HepG2 (cell line): ENCODE results near the gene SLC9A8. TPM values are rescaled to one million over a fixed set of nuclear protein-coding genes. Genes with fewer than 3 reads are reported as not detected.

ENCODE experiments used
- FOXK2 ChIP-seq: fragments of 450-650 bp; IDR thresholded peaks from 2 replicates; pipeline ENCODE4 v1.6.1; 2016
- HCFC1 ChIP-seq: fragments of 150-350 bp; IDR thresholded peaks from 2 replicates; pipeline ENCODE4 v1.6.1; 2014; ENCODE audit warnings: low read depth, low read length
- KDM5B ChIP-seq: sonication (generic); formaldehyde crosslinking; IDR thresholded peaks from 2 replicates; pipeline ENCODE4 v1.4.0; 2020; ENCODE audit warnings: missing genetic modification reagents, mild to moderate bottlenecking, borderline replicate concordance
- KIAA2018 ChIP-seq: sonication (generic); formaldehyde crosslinking; IDR thresholded peaks from 2 replicates; pipeline ENCODE4 v1.5.0; 2020; ENCODE audit warnings: mild to moderate bottlenecking, missing genetic modification reagents, borderline replicate concordance
- NCOA1 ChIP-seq: sonication (generic); formaldehyde crosslinking; IDR thresholded peaks from 2 replicates; pipeline ENCODE4 v1.9.0; 2021; ENCODE audit warnings: missing genetic modification reagents
- NCOR1 ChIP-seq: fragments of 200-600 bp; sonication (generic); IDR thresholded peaks from 2 replicates; pipeline ENCODE4 v1.7.0; 2017; ENCODE audit warnings: antibody characterized with exemption, low read length, borderline replicate concordance
- NFE2 ChIP-seq: sonication (generic); formaldehyde crosslinking; IDR thresholded peaks from 2 replicates; pipeline ENCODE4 v1.4.0; 2020; ENCODE audit warnings: missing genetic modification reagents
- NKX3-1 ChIP-seq: sonication (generic); formaldehyde crosslinking; IDR thresholded peaks from 2 replicates; pipeline ENCODE4 v1.5.0; 2020; ENCODE audit warnings: missing genetic modification reagents
- RFX5 ChIP-seq: IDR thresholded peaks from 2 replicates; pipeline ENCODE4 v1.6.1; 2011; ENCODE audit warnings: low read depth, low read length, improper control_type of control experiment
- TARDBP ChIP-seq: sonication (generic); formaldehyde crosslinking; IDR thresholded peaks from 2 replicates; pipeline ENCODE4 v1.8.0; 2022; ENCODE audit warnings: mild to moderate bottlenecking, missing genetic modification reagents
- TBX3 ChIP-seq: fragments of 450-650 bp; IDR thresholded peaks from 2 replicates; pipeline ENCODE4 v1.6.1; 2017; ENCODE audit warnings: antibody characterized with exemption, mild to moderate bottlenecking, inconsistent platforms, borderline replicate concordance
- ZNF441 ChIP-seq: sonication (generic); formaldehyde crosslinking; IDR thresholded peaks from 2 replicates; pipeline ENCODE4 v1.7.0; 2021; ENCODE audit warnings: missing genetic modification reagents, borderline replicate concordance
- ZNF740 ChIP-seq: sonication (generic); formaldehyde crosslinking; IDR thresholded peaks from 2 replicates; pipeline ENCODE4 v1.4.0; 2020; ENCODE audit warnings: missing genetic modification reagents
- ZNF792 ChIP-seq: IDR thresholded peaks from 2 replicates; pipeline ENCODE4 v1.6.1; 2016
- polyA plus RNA-seq, 8 experiments: library from polyadenylated mRNA; depleted of rRNA in 3 of 8; stranded (reverse) in 7 of 8; unstranded in 1 of 8; fragments of >200 nt; fragmentation: Illumina TruSeq in 4 of 8; extraction: Trizol in 4 of 8; gene quantifications; 2 replicates each; pipeline versions ENCODE4 v1.2.1 to v1.2.3, GENCODE V29; 2011 to 2016; ENCODE audit warnings: low read depth in 4 of 8, missing spikeins in 1 of 8, mixed read lengths in 1 of 8; ENCODE audit not compliant: insufficient read depth in 1 of 8
- total RNA-seq, 5 experiments: library from RNA; depleted of rRNA; stranded (reverse); fragments of >200 nt; fragmentation: Illumina TruSeq; extraction: Trizol; gene quantifications; 2 replicates each; pipeline ENCODE4 v1.2.3, GENCODE V29; 2016; ENCODE audit warnings: low read depth in 1 of 5
- TF ChIP-seq, protein P1 (sequence below): IDR thresholded peaks from 2 replicates; pipeline ENCODE4 v1.6.1; 2018; ENCODE audit warnings: missing genetic modification reagents
- TF ChIP-seq, protein P2 (sequence below): sonication (generic); formaldehyde crosslinking; IDR thresholded peaks from 2 replicates; pipeline ENCODE4 v1.4.0; 2020; ENCODE audit warnings: missing genetic modification reagents
- TF ChIP-seq, protein P3 (sequence below): sonication (generic); formaldehyde crosslinking; IDR thresholded peaks from 2 replicates; pipeline ENCODE4 v1.4.0; 2020; ENCODE audit warnings: missing genetic modification reagents

The SLC9A8 gene
- total and polyA plus RNA-seq, 2 of the 13 experiments (the other 11 are each of a cell fraction or from before 2014, with no cell fraction given), result 4.1 to 7.4 TPM

DNA sequence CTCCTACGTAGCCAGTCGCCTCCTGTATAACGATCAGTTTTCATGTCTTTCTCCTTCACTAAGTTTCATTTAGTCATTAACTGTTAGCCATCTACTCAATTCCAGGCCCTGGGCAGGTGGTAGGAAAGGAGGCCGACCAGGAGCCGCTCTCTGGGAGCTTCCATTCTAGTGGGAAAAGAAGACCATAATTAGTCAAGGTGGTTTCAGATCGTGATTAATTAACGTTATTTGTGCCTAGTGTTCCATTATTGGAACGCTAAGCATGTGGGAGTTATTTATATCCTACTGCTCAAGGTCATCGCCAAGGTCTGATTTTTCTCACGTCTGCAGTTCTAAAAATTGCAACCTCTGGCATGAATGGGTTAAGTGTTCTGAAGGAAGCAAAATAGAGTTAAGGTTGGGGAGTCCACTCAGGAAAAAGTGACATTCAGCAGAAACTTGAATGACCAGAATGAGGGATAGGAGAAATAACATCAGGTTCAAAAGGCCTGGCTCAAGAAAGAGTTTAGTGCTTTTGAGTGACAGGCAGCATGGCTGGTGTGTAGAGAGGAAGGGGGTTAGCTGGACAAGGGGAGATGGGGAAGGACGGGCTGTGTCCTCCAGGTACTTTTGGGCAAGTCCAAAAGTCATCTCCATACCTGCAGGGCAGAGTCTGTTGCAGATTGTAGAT, 812 bp downstream of the SLC9A8 start (continued):
- TF ChIP-seq HCFC1 (no peak), NCOA1 (CRISPR knock-in tag) (no peak), ZNF792 (CRISPR knock-in tag) (no peak; the same call in 1 of the 2 replicates), KIAA2018 (CRISPR knock-in tag) (no peak), ZNF441 (CRISPR knock-in tag) (no peak), NCOR1 (no peak), TARDBP (0 out of 2 replicates have a peak, but pooled peaks have one; percentile 5), TBX3 (no peak), NKX3-1 (CRISPR knock-in tag) (no peak), RFX5 (no peak), KDM5B (CRISPR knock-in tag) (no peak), ZNF740 (CRISPR knock-in tag) (no peak), NFE2 (CRISPR knock-in tag) (no peak), FOXK2 (no peak)
- TF ChIP-seq, protein P1, sequence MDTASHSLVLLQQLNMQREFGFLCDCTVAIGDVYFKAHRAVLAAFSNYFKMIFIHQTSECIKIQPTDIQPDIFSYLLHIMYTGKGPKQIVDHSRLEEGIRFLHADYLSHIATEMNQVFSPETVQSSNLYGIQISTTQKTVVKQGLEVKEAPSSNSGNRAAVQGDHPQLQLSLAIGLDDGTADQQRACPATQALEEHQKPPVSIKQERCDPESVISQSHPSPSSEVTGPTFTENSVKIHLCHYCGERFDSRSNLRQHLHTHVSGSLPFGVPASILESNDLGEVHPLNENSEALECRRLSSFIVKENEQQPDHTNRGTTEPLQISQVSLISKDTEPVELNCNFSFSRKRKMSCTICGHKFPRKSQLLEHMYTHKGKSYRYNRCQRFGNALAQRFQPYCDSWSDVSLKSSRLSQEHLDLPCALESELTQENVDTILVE (CRISPR knock-in tag), result peak; percentile 15; the same call in 1 of the 2 replicates
- TF ChIP-seq, protein P2, sequence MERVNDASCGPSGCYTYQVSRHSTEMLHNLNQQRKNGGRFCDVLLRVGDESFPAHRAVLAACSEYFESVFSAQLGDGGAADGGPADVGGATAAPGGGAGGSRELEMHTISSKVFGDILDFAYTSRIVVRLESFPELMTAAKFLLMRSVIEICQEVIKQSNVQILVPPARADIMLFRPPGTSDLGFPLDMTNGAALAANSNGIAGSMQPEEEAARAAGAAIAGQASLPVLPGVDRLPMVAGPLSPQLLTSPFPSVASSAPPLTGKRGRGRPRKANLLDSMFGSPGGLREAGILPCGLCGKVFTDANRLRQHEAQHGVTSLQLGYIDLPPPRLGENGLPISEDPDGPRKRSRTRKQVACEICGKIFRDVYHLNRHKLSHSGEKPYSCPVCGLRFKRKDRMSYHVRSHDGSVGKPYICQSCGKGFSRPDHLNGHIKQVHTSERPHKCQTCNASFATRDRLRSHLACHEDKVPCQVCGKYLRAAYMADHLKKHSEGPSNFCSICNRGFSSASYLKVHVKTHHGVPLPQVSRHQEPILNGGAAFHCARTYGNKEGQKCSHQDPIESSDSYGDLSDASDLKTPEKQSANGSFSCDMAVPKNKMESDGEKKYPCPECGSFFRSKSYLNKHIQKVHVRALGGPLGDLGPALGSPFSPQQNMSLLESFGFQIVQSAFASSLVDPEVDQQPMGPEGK (CRISPR knock-in tag), result no peak
- TF ChIP-seq, protein P3, sequence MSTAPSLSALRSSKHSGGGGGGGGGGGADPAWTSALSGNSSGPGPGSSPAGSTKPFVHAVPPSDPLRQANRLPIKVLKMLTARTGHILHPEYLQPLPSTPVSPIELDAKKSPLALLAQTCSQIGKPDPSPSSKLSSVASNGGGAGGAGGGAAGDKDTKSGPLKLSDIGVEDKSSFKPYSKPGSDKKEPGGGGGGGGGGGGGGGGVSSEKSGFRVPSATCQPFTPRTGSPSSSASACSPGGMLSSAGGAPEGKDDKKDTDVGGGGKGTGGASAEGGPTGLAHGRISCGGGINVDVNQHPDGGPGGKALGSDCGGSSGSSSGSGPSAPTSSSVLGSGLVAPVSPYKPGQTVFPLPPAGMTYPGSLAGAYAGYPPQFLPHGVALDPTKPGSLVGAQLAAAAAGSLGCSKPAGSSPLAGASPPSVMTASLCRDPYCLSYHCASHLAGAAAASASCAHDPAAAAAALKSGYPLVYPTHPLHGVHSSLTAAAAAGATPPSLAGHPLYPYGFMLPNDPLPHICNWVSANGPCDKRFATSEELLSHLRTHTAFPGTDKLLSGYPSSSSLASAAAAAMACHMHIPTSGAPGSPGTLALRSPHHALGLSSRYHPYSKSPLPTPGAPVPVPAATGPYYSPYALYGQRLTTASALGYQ (CRISPR knock-in tag), result no peak
